IMR-90 (cell line): ENCODE results near the gene LAMA5.

ENCODE experiments used
- MAFK ChIP-seq: IDR thresholded peaks from 2 replicates; pipeline ENCODE4 v1.6.1; 2012; ENCODE audit warnings: low read depth, low read length, improper control_type of control experiment
- POLR2A ChIP-seq: IDR thresholded peaks from 2 replicates; pipeline ENCODE4 v1.6.1; 2012; ENCODE audit warnings: mild to moderate bottlenecking, low read depth, low read length
- RAD21 ChIP-seq: IDR thresholded peaks from 2 replicates; pipeline ENCODE4 v1.6.1; 2012; ENCODE audit warnings: low read length, improper control_type of control experiment
- RCOR1 ChIP-seq: IDR thresholded peaks from 2 replicates; pipeline ENCODE4 v1.6.1; 2012; ENCODE audit warnings: mild to moderate bottlenecking, low read length, improper control_type of control experiment; ENCODE audit not compliant: insufficient replicate concordance
- TF ChIP-seq, protein P1 (sequence below): conservative IDR thresholded peaks from 2 replicates; pipeline ENCODE4 v1.5.1; 2012; ENCODE audit warnings: mild to moderate bottlenecking, low read depth, low read length, improper control_type of control experiment
- TF ChIP-seq, protein P2 (sequence below): fragments of 150-350 bp; IDR thresholded peaks from 2 replicates; pipeline ENCODE4 v1.6.1; 2017; ENCODE audit warnings: mild to moderate bottlenecking, antibody characterized with exemption, low read length, low read depth

DNA sequence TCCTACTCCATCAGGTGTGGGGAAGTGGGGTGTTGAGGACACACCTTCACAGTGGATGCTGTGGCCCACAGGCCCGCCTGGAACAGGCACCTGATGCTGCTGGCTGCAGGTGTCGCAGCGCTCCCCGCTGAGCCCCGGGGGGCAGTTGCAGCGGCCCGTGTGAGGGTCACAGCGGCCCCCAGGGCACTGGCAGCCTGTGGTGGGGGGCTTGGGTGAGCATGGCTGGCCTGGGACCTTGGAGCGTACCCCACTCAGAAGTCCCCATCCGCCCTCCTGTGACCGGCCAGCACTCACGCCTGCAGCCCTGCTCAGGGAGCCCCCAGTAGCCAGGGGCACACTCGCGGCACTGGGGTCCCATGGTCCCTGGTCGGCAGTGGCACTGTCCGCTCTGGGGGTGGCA is 45.1 kb downstream of the LAMA5 start:
- TF ChIP-seq POLR2A (no peak), MAFK (no peak), RAD21 (no peak), RCOR1 (no peak)
- TF ChIP-seq, protein P1, sequence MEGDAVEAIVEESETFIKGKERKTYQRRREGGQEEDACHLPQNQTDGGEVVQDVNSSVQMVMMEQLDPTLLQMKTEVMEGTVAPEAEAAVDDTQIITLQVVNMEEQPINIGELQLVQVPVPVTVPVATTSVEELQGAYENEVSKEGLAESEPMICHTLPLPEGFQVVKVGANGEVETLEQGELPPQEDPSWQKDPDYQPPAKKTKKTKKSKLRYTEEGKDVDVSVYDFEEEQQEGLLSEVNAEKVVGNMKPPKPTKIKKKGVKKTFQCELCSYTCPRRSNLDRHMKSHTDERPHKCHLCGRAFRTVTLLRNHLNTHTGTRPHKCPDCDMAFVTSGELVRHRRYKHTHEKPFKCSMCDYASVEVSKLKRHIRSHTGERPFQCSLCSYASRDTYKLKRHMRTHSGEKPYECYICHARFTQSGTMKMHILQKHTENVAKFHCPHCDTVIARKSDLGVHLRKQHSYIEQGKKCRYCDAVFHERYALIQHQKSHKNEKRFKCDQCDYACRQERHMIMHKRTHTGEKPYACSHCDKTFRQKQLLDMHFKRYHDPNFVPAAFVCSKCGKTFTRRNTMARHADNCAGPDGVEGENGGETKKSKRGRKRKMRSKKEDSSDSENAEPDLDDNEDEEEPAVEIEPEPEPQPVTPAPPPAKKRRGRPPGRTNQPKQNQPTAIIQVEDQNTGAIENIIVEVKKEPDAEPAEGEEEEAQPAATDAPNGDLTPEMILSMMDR, result no peak
- TF ChIP-seq, protein P2, sequence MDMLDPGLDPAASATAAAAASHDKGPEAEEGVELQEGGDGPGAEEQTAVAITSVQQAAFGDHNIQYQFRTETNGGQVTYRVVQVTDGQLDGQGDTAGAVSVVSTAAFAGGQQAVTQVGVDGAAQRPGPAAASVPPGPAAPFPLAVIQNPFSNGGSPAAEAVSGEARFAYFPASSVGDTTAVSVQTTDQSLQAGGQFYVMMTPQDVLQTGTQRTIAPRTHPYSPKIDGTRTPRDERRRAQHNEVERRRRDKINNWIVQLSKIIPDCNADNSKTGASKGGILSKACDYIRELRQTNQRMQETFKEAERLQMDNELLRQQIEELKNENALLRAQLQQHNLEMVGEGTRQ, result no peak
